Activated naive CD4-positive, alpha-beta T cell treated with anti-CD3 and anti-CD28 coated beads for 36 hours (primary cell): ENCODE data around the gene ARHGDIB. TPM values are rescaled to one million over a fixed set of nuclear protein-coding genes. Genes with fewer than 3 reads are reported as not detected.

Experiments
- CTCF ChIA-PET: fragments of 350-600 bp; sonication (Branson Sonifier 250); formaldehyde crosslinking; loops from one replicate; lab custom pipeline; 2021; ENCODE audit warnings: antibody characterized with exemption; lab: Charles Lee
- DNase-seq: peaks from one replicate; pipeline ENCODE4 v3.0.0-alpha.2; 2020
- H3K27ac Mint-ChIP-seq: one replicate; pipeline ENCODE4 v1.8.0; 2021; ENCODE audit warnings: mild to moderate bottlenecking, mixed read lengths
- H3K27me3 Mint-ChIP-seq: one replicate; pipeline ENCODE4 v1.8.0; 2021; ENCODE audit warnings: low read depth, mixed read lengths
- H3K36me3 Mint-ChIP-seq: one replicate; pipeline ENCODE4 v1.8.0; 2021; ENCODE audit warnings: low read depth, mixed read lengths
- H3K4me1 Mint-ChIP-seq: one replicate; pipeline ENCODE4 v1.8.0; 2021; ENCODE audit warnings: low read depth, mixed read lengths
- H3K4me3 Mint-ChIP-seq: one replicate; pipeline ENCODE4 v1.8.0; 2021; ENCODE audit warnings: mild to moderate bottlenecking, moderate library complexity, mixed read lengths
- H3K9me3 Mint-ChIP-seq: one replicate; pipeline ENCODE4 v1.8.0; 2021; ENCODE audit warnings: mixed read lengths
- intact Hi-C: fragments of 100-400 bp; cut with micrococcal nuclease; formaldehyde crosslinking; loops from one replicate; pipeline ENCODE4 v1.15.1; 2023
- total RNA-seq, 2 experiments: library from RNA; stranded (reverse); gene quantifications; one replicate each; pipeline ENCODE4 v1.2.3, GENCODE V29; 2021

ARHGDIB gene
- total RNA-seq, 2 experiments from 2014 or later = 663 to 730 TPM

DNA sequence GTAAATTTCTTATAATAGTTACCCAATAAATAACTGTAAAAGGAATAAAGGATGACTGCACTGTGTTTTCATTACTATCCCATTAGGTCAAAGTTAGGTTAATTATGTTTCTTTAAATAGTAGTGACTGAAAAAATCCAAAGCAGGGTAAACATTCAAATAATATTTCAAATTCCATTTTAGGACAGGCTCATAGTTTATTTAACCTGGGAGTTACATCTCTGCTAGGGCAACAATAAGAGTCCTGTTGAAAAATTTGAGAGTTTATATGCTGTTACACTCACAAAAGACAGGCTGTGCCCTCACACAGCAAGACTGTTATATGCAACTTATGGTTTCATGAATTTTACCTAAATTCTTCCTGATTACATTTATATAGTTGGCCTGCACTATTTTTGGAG lies 31.1 kb downstream of the ARHGDIB start:
- CTCF ChIA-PET = no interaction called here
- Mint-ChIP-seq H3K36me3 (peaks cover 10% of the 10 kb centered on the region), H3K9me3 (no peaks in the 10 kb centered on the region), H3K27me3 (no peaks in the 10 kb centered on the region), H3K4me1 (peaks cover 4% of the 10 kb centered on the region), H3K4me3 (no peak overlapping the region), H3K27ac (no peak overlapping the region)
- DNase-seq = no peak
- intact Hi-C loops = no loop called here

DNA sequence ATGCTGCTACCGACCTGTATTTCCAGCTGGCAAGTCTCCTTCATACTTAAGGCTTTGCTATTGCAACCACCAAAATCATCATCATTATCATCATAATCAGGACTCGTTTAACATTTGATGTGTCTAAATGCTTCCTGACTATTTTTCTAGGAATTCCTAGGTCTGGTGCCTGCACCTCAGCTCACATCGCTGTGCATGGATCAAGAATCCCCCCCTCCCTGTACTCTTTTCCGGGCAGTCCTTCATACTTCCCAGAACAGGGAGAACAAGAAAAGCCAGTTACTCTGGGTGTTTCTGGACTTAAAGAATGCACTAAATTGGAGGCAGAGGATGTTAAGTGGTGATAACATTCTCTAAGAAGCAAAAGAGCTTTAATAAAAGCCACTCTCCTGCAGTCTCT lies 32.5 kb downstream of the ARHGDIB start:
- H3K27me3 Mint-ChIP-seq = no peaks in the 10 kb centered on the region
- H3K4me1 Mint-ChIP-seq = peaks cover 2% of the 10 kb centered on the region
- intact Hi-C loops = no loop called here
- no peaks in the 10 kb centered on the region for H3K9me3 Mint-ChIP-seq
- no peak overlapping the region for H3K27ac Mint-ChIP-seq
- H3K36me3 Mint-ChIP-seq = peaks cover 10% of the 10 kb centered on the region
- no peak overlapping the region for H3K4me3 Mint-ChIP-seq
- no peak for DNase-seq
- CTCF ChIA-PET = interaction anchor here (0.6 kb wide), 1 partner anchor 424 kb away, joined by 3 read pairs; no protein-coding TSS in a partner anchor

DNA sequence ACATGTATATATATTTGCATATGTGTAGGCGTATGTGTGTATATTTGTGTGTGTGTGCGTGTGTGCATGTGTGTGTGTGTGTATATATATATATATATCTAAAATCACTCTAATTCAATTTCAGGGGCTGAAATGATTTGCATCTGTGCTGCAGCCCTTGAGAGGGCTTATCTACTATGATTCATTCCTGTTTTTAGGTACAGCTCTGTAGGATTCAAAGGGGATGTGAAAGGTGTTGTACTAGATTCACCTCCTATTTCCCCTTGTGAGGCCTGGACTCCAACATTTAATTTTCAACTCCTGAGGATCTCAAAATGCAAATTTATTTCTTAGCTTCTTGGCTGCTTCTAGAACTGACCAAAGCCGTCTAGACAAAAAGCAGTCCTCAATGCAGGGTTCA lies 34.1 kb downstream of the ARHGDIB start:
- peaks cover 2% of the 10 kb centered on the region for H3K4me1 Mint-ChIP-seq
- no peaks in the 10 kb centered on the region for H3K9me3 Mint-ChIP-seq
- no peak for DNase-seq
- no peak overlapping the region for H3K4me3 Mint-ChIP-seq
- CTCF ChIA-PET = interaction anchor here (1.1 to 1.2 kb wide), 3 partner anchors 10 to 83 kb away, joined by 3 to 4 read pairs (median 4); no protein-coding TSS in a partner anchor
- H3K27me3 Mint-ChIP-seq = no peaks in the 10 kb centered on the region
- peaks cover 8% of the 10 kb centered on the region for H3K36me3 Mint-ChIP-seq
- intact Hi-C loops = no loop called here
- H3K27ac Mint-ChIP-seq = no peak overlapping the region

DNA sequence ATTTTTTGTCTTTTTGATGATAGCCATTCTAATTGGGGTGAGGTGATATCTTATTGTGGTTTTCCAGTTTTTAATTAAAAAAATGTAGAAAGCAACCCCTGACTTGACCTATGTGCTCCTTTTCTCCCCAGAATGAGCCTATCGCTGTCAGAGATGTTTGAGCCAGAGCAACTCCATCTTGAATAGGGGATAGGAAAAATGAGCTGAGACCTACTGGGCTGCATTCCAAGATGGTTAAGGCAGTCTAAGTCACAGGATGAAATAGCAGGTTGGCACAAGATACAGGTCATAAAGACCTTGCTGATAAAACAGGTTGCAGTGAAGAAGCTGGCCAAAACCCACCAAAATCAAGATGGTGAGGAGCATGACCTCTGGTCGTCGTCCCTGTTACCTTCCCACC lies 36.9 kb downstream of the ARHGDIB start:
- Mint-ChIP-seq H3K9me3 (no peaks in the 10 kb centered on the region), H3K27ac (no peak overlapping the region), H3K36me3 (peaks cover 7% of the 10 kb centered on the region), H3K27me3 (no peaks in the 10 kb centered on the region), H3K4me1 (peaks cover 19% of the 10 kb centered on the region), H3K4me3 (no peak overlapping the region)
- CTCF ChIA-PET = no interaction called here
- intact Hi-C loops = loop anchor here (5.0 kb wide), 1 partner anchor 77 kb away; no protein-coding TSS in a partner anchor
- DNase-seq = no peak

DNA sequence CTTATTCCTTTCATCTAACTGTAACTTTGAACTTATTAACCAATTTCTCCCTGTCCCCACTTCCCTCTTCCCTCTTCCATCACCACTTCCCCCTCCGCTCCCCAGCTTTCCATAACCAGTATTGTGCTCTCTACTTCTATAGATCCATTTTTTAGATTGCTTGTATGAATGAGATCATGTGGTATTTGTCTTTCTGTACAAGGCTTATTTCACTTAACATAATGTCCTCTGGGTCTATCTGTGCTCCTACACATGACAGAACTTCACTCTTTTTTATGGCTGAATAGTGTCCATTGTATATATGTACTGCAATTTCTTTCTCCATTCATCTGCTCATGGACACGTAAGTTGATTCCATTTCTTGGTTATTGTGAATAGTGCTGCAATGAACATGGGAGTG lies 37.5 kb downstream of the ARHGDIB start:
- H3K27me3 Mint-ChIP-seq = no peaks in the 10 kb centered on the region
- peaks cover 7% of the 10 kb centered on the region for H3K36me3 Mint-ChIP-seq
- no peak for DNase-seq
- CTCF ChIA-PET = no interaction called here
- no peak overlapping the region for H3K4me3 Mint-ChIP-seq
- H3K27ac Mint-ChIP-seq = no peak overlapping the region
- peaks cover 19% of the 10 kb centered on the region for H3K4me1 Mint-ChIP-seq
- intact Hi-C loops = loop anchor here (5.0 kb wide), 1 partner anchor 77 kb away; no protein-coding TSS in a partner anchor
- no peaks in the 10 kb centered on the region for H3K9me3 Mint-ChIP-seq

DNA sequence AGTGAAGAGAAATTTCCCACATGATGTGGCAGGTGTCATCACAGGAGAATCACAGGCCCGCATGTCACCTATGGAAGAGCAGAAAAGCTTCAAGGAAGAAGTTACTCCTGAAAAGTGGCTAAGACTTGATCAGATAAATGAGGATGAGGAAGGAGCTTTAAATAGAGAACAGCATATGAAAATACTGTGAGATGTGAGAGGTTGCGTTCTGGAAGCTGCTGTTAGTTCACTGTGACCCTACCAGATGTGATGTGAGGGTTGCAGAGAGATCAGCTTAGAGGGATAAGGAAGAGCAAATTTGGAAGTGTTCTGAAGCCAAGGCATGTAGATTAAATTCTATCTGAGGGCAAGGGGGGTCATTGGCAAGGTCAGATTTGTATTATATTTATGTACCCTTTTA lies 40.2 kb downstream of the ARHGDIB start:
- Mint-ChIP-seq H3K36me3 (peaks cover 9% of the 10 kb centered on the region), H3K27ac (no peak overlapping the region), H3K27me3 (no peaks in the 10 kb centered on the region), H3K4me1 (peaks cover 18% of the 10 kb centered on the region), H3K9me3 (no peaks in the 10 kb centered on the region), H3K4me3 (no peak overlapping the region)
- CTCF ChIA-PET = interaction anchor here (1.9 to 2.3 kb wide), 2 partner anchors 17 to 74 kb away, joined by 6 to 7 read pairs; partner anchors contain the start of gene ERP27
- DNase-seq = no peak
- intact Hi-C loops = loop anchor here (5.0 kb wide), 1 partner anchor 74 kb away; no protein-coding TSS in a partner anchor

DNA sequence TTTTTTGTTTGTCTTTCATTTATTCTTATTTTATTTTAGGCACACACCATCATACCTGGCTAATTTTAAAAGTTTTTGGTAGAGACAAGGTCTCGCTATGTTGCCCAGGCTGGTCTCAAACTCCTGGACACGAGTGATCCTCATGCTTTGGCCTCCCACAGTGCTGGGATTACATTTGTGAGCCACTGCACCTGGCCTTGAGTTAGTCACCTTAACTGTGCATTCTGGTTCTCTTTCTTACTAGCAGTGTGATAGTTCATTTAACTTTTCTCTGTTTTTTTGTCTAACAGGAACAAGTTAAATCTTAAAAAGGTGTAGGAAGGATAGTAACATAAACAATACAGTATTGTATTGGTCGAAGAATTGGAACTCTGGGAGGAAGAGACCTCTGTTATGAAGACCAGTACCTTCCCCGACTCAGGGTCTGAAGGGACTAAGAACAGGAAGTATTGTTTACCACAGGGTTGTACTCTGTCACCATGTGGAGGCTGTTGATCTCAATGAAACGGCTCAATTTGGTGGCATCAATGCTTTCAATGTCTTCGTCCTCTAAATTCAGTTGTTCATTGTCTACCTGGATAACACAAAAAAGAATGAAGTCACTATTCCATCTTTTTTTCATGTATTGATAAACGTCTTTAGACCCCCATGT lies 40.8 kb downstream of the ARHGDIB start:
- intact Hi-C loops = loop anchor here (5.0 kb wide), 1 partner anchor 73 kb away; no protein-coding TSS in a partner anchor
- H3K4me1 Mint-ChIP-seq = peaks cover 18% of the 10 kb centered on the region
- CTCF ChIA-PET = interaction anchor here (0.7 to 2.3 kb wide), 4 partner anchors 15 to 77 kb away, joined by 3 to 7 read pairs (median 4); partner anchors contain the start of gene ERP27
- peak; percentile 26 for DNase-seq
- peaks cover 11% of the 10 kb centered on the region for H3K36me3 Mint-ChIP-seq
- H3K4me3 Mint-ChIP-seq = no peak overlapping the region
- H3K9me3 Mint-ChIP-seq = no peaks in the 10 kb centered on the region
- H3K27me3 Mint-ChIP-seq = no peaks in the 10 kb centered on the region
- H3K27ac Mint-ChIP-seq = no peak overlapping the region

DNA sequence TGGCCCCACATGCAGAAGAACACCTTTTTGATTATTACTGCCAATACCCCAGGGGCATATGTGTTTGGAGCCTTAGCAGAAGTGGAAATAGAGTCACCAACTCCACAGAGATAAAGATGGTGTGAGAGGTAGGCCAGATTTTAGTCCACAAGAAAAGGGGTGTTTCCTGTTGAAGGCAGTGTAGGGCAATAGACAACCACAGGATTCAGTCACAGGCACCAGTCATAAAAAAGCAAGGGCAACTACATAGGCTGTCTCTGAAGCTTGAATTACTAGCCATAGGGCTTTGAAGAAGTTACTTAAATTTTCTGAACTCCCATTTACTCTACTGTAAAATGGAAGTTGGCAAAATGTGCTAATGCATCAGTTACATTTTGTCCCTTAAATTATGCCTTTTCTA lies 41.9 kb downstream of the ARHGDIB start:
- intact Hi-C loops = no loop called here
- peaks cover 12% of the 10 kb centered on the region for H3K36me3 Mint-ChIP-seq
- peaks cover 24% of the 10 kb centered on the region for H3K4me1 Mint-ChIP-seq
- no peak for DNase-seq
- H3K4me3 Mint-ChIP-seq = no peak overlapping the region
- CTCF ChIA-PET = no interaction called here
- H3K27ac Mint-ChIP-seq = no peak overlapping the region
- H3K9me3 Mint-ChIP-seq = no peaks in the 10 kb centered on the region
- no peaks in the 10 kb centered on the region for H3K27me3 Mint-ChIP-seq

DNA sequence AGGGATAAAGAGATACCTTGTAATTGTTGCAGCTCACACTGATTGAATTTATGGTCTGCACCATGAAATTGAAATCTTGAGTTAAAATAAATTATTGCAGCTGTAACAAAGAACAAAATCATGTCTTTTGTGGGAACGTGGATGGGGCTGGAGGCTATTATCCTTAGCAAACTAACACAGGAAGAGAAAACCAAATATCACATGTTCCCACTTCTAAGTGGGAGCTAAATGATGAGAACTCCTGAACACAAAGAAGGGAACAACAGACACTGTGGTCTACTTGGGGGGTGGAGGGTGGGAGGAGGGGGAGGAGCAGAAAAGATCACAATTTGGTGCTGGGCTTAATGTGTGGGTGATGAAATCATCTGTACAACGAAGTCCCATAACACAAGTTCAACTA lies 45.7 kb downstream of the ARHGDIB start:
- intact Hi-C loops = no loop called here
- H3K27me3 Mint-ChIP-seq = no peaks in the 10 kb centered on the region
- no peak overlapping the region for H3K4me3 Mint-ChIP-seq
- DNase-seq = no peak
- CTCF ChIA-PET = interaction anchor here (0.7 kb wide), 1 partner anchor 141 kb away, joined by 3 read pairs; no protein-coding TSS in a partner anchor
- peaks cover 27% of the 10 kb centered on the region for H3K4me1 Mint-ChIP-seq
- H3K9me3 Mint-ChIP-seq = no peaks in the 10 kb centered on the region
- H3K36me3 Mint-ChIP-seq = peaks cover 25% of the 10 kb centered on the region
- H3K27ac Mint-ChIP-seq = no peak overlapping the region

DNA sequence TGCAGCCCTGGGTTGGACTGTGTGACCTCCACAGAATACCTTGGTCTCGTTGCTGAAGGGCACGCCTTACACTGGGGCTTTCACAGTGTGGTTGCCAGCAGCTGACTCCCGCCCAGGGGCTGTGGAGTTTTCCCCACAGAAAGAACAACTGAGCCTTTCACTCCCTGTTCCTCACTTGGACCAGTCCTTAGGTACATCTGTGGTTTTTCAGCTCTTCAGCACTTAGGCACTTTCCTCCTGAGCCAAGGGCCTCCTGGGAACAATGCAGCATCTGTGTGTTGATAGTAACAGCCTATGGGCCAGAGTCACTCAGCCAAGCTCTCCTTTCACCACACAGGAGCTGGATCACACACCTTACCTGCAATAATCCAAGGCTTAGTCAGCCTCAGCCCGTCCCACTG lies 48.0 kb downstream of the ARHGDIB start:
- peaks cover 34% of the 10 kb centered on the region for H3K4me1 Mint-ChIP-seq

DNA sequence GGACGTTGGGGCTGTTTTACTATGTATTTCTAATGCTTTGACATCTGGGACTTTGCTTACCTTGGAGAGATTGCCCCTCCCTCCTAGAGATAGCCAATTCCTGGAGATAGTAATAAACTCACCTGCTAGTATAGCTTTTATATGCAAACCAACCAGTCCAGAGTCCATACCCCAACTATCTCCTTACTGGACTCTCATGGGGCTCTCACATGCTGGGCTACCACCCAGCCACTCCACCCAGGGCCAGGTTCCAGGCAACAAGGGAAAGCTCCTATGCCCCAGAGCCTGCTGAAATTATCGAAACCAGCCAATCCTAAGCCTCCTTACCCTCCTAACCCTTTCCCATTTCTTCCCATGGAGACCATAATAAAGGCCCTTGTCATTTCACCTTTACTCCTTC lies 50.3 kb downstream of the ARHGDIB start:
- CTCF ChIA-PET = interaction anchor here (0.9 to 1.4 kb wide), 3 partner anchors 26 to 84 kb away, joined by 3 read pairs; no protein-coding TSS in a partner anchor
- Mint-ChIP-seq H3K27ac (peak overlapping the region; percentile 90), H3K27me3 (no peaks in the 10 kb centered on the region), H3K9me3 (no peaks in the 10 kb centered on the region), H3K4me1 (peaks cover 41% of the 10 kb centered on the region), H3K36me3 (peaks cover 25% of the 10 kb centered on the region), H3K4me3 (no peak overlapping the region)
- no peak for DNase-seq
- intact Hi-C loops = no loop called here

More for the DNA sequence above, 48.0 kb downstream of the ARHGDIB start:
- H3K9me3 Mint-ChIP-seq = no peaks in the 10 kb centered on the region
- H3K27ac Mint-ChIP-seq = no peak overlapping the region
- DNase-seq = no peak
- peaks cover 22% of the 10 kb centered on the region for H3K36me3 Mint-ChIP-seq
- H3K27me3 Mint-ChIP-seq = no peaks in the 10 kb centered on the region
- H3K4me3 Mint-ChIP-seq = no peak overlapping the region
- intact Hi-C loops = no loop called here
- CTCF ChIA-PET = interaction anchor here (0.7 to 1.4 kb wide), 2 partner anchors 29 to 68 kb away, joined by 3 read pairs; no protein-coding TSS in a partner anchor

DNA sequence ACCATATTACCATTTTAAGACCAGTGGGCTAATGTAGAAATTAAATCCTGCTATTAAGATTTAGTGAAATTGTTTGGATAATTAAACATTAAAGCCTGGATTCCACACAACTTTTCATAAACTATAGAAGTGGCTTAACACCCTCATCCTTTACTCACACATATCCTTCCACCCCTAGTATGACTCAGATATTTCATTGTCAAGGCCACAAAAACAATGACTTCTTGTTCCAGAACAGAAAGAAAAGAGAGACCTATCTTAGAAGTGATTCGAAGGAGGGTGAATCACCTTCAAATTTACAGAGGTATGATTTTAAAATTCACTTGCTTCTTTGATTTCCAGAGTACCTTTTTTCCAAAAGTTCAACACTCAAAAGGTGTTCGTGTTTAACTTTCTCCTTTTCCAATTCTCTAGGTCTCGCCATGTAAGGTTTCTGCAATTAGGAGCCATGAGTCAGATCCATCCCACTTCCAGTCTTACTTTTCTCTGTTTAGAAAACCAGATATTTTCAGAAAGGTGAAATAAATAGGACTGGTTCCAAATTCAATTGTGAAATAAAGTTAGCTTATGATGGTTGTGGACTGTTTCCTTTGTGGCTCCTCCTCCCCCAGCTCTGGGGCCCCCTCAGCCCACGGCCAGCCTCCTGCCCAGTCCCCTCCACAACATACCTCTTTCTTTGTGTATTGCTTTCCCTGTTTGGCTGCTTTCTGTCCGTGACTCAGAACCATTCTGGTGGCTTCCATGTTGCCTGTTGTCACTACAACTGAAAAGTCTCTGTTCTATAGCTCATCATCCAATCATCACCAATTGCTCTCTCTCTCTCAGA lies 51.1 kb downstream of the ARHGDIB start:
- DNase-seq = peak; percentile 59
- Mint-ChIP-seq H3K27ac (peak overlapping the region; percentile 90), H3K9me3 (no peaks in the 10 kb centered on the region), H3K4me1 (peaks cover 44% of the 10 kb centered on the region), H3K27me3 (no peaks in the 10 kb centered on the region), H3K4me3 (peak overlapping the region; percentile 22), H3K36me3 (peaks cover 25% of the 10 kb centered on the region)
- intact Hi-C loops = loop anchor here (1.0 kb wide), 4 partner anchors 42 to 135 kb away; partner anchors contain the start of gene ARHGDIB
- CTCF ChIA-PET = interaction anchor here (0.9 to 1.4 kb wide), 3 partner anchors 27 to 85 kb away, joined by 3 read pairs; no protein-coding TSS in a partner anchor
